ENCODE results near the gene KIAA0513.

GRCh38 chr16:85054948-85055492, 27.4 kb downstream of the KIAA0513 start:
- TF ChIP-seq CTCF (IDR thresholded peaks at IDR 0.05) (no peak), POLR2AphosphoS5 (IDR thresholded peaks at IDR 0.05) (no peak), POLR2A (IDR thresholded peaks at IDR 0.05) (no peak)
